Measurements from ENCODE around the gene KIF26A. TPM values are rescaled to one million over a fixed set of nuclear protein-coding genes. Genes with fewer than 3 reads are reported as not detected.

The KIF26A gene
- total RNA-seq, 1 donor from 2014 or later: 32.6 TPM

DNA sequence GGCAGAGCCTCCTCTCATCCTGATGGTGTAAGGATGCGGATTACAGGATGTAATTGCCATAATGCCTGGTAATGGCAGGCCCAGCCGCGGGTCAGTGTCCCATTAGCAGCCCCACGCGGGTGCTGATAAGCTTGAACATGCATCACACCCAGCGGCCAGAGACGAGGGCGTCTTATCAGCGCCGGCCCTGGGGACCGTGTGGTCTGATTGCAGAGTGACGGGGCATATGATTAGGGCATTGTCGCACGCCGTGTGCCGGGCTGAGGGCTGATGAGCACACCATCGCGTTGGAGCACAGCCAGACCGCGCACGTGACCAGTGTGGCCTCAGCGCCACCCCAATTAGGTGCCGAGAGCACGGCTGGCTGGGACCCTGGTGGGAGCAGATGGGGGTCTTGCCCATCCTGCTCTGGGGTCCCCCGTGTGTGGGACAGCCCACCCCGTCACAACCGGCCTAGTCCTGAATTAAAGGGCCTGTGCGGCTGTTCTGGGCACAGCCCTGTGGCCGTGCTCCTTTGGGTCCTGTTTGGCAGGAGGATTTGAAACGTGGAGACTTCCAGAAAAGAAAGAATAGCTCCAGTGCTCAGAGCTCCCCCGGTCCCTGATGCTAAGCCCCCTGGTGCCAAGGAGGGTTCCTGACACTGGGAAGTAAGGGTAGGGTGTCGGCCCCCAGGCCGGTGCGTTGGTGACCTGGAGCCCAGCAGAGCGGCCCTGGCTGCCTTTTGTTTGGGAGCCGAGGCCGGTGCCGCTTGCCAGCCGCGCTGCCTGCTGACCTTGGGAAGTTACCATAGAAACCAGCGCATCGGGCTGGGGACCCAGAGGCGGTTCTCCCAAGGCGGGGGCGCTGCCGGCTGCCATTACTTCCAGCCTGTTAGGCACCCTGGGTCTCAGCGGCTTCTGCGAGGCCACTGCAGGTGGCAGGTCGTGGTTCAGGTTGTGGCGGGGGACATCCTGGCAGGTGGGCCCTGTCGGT is 20.7 kb downstream of the KIF26A start:
- intact Hi-C loops (cut with DNase I): no loop called here
- no peak overlapping the region for H3K27ac ChIP-seq

DNA sequence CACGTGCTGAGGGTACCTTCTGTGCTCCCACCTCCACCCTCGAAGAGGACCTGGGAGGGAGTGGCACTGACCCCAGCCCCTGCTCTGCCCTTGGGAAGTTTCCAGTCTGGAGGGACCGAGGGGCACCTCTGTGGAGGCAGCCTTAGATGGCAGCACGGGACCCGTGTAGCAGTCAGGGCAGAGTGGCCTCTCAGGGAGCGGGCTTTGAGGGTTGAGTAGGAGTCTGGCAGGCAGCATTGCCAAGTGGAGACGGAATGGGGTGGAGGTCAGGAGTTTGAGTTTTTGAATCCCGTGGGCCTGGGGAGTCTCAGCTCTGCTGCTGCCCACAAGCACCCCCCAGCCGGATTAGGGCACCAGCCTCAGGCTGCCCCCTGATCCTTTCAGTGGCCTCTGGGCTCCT is 21.6 kb downstream of the KIF26A start:
- no peak overlapping the region for H3K4me3 ChIP-seq
- no peak for DNase-seq (ENCODE audit: low spot score in 2 of 2)
- intact Hi-C loops (cut with DNase I): no loop called here
- no peaks in the 10 kb centered on the region for H3K27me3 ChIP-seq
- H3K4me1 ChIP-seq: no peaks in the 10 kb centered on the region
- no peak overlapping the region for H3K27ac ChIP-seq
- H3K36me3 ChIP-seq: no peaks in the 10 kb centered on the region
- H3K9me3 ChIP-seq: no peaks in the 10 kb centered on the region
- TF ChIP-seq, protein P1, sequence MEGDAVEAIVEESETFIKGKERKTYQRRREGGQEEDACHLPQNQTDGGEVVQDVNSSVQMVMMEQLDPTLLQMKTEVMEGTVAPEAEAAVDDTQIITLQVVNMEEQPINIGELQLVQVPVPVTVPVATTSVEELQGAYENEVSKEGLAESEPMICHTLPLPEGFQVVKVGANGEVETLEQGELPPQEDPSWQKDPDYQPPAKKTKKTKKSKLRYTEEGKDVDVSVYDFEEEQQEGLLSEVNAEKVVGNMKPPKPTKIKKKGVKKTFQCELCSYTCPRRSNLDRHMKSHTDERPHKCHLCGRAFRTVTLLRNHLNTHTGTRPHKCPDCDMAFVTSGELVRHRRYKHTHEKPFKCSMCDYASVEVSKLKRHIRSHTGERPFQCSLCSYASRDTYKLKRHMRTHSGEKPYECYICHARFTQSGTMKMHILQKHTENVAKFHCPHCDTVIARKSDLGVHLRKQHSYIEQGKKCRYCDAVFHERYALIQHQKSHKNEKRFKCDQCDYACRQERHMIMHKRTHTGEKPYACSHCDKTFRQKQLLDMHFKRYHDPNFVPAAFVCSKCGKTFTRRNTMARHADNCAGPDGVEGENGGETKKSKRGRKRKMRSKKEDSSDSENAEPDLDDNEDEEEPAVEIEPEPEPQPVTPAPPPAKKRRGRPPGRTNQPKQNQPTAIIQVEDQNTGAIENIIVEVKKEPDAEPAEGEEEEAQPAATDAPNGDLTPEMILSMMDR (IDR thresholded peaks at IDR 0.05): no peak

More for the DNA sequence above, 20.7 kb downstream of the KIF26A start:
- Histone ChIP-seq H3K9me3 (no peaks in the 10 kb centered on the region), H3K4me1 (no peaks in the 10 kb centered on the region), H3K4me3 (no peak overlapping the region), H3K36me3 (no peaks in the 10 kb centered on the region), H3K27me3 (no peaks in the 10 kb centered on the region)
- DNase-seq (ENCODE audit: low spot score in 2 of 2): no peak
- TF ChIP-seq, protein P1 (IDR thresholded peaks at IDR 0.05): no peak

DNA sequence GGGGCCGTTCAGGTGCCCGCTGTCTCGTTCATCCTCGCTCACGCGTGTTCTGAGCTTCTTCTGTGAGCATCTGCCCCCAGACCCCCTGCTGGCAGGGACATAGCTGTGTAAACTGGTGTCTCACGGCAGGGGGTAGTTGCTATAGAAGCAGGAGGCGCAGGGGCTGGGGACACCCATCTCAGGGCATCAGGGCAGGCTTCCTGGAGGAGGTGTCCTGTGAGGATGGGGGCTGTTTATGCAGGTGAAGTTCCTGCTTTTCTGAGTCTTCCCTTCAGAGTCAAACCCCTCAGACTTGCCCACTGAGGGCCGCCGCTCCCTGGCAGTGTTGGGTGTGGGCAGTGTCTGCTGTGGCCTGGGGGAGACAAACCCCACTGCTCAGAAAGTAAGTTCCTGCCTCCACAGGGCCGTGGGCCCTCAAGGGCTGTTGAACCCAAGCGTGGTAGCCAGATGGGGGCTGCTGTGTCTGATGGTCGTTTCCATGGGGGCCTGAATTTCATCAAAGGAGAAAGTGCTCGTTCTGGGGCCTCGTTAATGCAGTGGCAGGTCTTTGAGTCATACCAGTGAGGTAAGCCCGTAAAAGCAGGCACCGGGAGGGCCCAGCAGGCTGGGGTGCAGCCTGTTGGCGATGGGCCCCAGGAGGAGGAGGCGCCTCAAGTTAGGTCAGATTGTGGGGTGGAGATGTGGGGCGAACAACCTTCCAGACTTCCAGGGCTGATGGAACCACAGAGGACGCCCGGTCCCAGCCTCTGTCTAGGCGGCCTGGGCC is 23.4 kb downstream of the KIF26A start:
- H3K27me3 ChIP-seq: no peaks in the 10 kb centered on the region
- intact Hi-C loops (cut with DNase I): no loop called here
- H3K4me1 ChIP-seq: no peaks in the 10 kb centered on the region
- no peaks in the 10 kb centered on the region for H3K9me3 ChIP-seq
- DNase-seq (ENCODE audit: low spot score in 2 of 2): no peak
- H3K4me3 ChIP-seq: no peak overlapping the region
- no peak overlapping the region for H3K27ac ChIP-seq
- H3K36me3 ChIP-seq: no peaks in the 10 kb centered on the region
- TF ChIP-seq, protein P1 (IDR thresholded peaks at IDR 0.05): no peak

DNA sequence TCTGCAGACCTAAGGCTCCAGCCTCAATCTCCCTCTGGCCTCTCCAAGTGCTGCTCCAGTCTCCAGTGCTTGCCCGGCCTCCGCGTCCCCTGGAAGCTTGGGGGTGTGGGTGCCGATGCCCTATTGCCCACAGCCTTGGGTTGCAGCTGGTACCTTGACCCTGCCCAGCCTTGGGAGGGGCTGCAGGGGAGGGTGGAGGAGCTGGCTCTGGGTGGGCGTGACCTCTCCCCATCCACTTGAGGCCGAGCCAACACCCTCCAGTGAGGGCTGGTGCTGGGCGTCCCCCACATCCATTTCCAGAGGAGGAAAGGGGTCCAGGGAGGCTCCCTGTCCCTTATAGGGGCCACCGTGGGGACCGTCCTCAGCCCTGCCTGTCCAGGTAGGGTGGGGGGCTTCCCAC is 24.1 kb downstream of the KIF26A start:
- Histone ChIP-seq H3K27ac (no peak overlapping the region), H3K4me3 (no peak overlapping the region), H3K9me3 (no peaks in the 10 kb centered on the region), H3K36me3 (no peaks in the 10 kb centered on the region), H3K27me3 (no peaks in the 10 kb centered on the region), H3K4me1 (no peaks in the 10 kb centered on the region)
- no peak for DNase-seq (ENCODE audit: low spot score in 2 of 2)
- TF ChIP-seq, protein P1 (IDR thresholded peaks at IDR 0.05): no peak
- intact Hi-C loops (cut with DNase I): no loop called here

DNA sequence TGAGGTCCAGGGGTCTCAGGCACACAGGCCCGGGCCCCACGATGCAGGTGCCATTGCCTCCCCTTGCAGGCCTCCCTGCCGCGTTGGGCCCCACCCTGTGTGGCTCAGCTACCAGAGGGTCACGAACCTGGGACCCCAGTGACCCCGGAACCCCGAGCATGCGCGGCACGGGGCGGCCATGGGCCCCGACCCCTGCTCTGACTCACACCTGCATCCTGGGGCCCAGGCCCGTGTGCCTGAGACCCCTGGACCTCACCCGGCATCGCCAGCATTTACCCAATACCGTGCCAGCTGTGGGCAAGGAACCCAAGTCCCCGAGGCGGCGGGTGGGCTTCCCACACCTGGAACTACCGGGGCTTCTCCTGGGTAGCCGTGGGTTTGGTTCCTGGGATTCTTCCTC is 25.2 kb downstream of the KIF26A start:
- no peak for DNase-seq (ENCODE audit: low spot score in 2 of 2)
- Histone ChIP-seq H3K4me3 (no peak overlapping the region), H3K9me3 (no peaks in the 10 kb centered on the region), H3K27me3 (no peaks in the 10 kb centered on the region), H3K27ac (no peak overlapping the region), H3K4me1 (no peaks in the 10 kb centered on the region), H3K36me3 (no peaks in the 10 kb centered on the region)
- TF ChIP-seq, protein P1 (IDR thresholded peaks at IDR 0.05): no peak
- intact Hi-C loops (cut with DNase I): no loop called here
